ENCODE measurements around the gene SELENOK.

The SELENOK gene

DNA sequence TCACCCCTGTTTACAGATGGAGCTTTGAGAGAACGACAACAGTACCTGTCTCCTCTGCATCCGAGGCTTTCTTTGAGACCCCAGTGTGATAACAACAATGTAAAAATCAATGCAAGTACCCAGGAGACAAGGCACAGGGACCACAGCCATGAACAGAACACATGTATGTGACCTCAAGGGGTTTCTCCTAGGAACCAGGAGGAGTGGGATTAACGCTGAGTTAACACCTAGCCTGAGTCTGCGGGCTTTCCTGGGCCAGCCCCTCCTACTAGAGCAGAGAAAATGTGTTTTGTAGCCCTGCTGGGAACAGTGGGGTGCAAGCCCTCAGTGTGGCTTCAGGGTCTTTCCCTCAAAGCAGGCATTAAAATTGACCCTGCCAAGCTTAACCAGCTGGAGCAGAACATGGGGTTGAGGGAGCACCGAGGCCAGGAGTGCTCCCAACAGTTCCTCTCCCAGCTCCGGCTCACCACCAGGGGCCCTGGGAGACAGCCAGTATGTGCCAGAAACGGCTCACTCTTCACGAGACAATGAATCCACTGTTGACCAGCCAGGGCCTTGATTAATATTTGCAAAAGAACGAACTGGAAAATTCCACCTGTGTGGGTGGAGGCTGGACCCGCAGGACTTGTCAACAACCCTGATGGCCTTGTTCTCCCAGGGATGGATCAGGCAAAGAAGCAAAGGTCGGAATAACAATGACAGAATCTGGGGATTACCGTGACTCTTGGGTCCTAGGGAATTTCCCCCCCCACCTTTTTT is 49.0 kb downstream of the SELENOK start:
- DNase-seq (ENCODE audit: low spot score), result no peak

DNA sequence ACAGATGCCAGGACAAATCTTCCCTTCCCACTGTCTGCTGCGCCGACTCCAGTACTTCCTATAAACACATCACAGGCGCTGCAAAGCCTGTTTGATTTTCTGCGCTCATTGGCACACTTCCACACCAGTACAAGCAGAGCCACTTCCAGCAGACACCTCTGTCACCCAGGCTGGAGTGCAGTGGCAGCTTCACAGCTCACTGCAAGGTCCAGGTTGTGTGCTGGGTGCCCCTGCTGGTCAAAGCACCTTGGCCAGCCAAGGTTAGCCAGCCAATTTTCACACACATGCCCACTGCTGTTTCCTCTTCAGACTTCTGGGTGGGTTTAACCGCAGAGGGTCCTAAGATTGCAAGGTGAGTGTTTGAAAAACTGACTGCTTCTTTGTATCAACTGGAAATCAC is 50.4 kb downstream of the SELENOK start:
- no peak for DNase-seq (ENCODE audit: low spot score)

DNA sequence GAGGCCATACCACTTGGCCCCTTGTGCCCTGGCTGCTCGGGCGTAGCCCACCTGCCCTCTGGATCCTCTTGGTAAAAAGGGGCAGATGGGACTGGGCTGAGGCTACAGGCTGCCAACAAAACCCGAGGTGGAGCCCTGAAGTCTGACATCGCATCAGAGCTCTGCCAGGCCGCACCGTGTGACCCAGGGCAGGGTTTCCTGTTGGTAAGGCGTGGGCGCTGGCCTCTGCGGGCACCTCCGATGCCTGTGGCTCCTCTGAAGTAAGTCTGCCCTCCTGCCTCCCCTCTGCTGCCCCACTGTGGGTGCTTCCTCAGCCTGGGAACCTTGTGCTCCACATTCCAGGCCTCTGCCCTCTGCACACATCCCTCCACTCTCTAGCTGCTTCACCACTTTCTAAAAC is 54.3 kb downstream of the SELENOK start:
- no peak for DNase-seq (ENCODE audit: low spot score)

DNA sequence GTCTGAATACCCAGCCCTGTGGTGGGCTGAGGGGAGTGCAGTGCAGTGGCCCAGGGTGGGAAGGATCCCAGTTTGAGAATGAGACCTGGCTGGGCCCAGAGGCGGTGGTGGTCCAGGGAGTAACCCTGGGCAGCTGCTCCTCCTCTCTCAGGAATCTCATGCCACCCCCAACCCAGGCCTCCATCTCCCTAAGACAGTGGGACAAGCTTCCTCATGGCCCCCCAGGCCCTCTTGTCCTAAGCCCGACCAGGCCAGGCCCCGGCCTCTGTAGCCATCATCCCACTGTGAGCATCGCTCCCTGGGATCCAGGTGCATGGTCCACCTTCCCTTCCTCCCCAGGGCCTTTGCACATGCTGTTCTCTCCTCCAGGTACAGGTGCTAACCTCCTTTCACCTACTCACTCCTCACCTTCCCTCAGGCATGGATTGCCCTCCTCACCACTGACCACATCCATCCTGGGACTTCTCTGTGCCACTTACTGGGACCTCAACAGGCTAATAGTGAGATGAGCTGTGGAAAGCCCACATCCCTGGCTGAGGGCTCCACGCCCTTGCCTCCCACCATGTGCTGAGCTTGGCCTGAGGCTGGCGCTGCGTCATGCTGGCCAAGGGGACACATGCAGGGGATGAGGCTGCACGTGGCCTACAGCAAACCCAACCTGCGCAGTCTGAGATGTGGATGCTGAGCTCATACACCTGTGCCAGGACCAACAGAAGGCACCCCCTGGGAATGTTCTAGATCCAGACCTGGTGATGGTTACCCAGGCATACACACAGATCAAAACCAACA is 55.4 kb downstream of the SELENOK start:
- DNase-seq (ENCODE audit: low spot score), result no peak

DNA sequence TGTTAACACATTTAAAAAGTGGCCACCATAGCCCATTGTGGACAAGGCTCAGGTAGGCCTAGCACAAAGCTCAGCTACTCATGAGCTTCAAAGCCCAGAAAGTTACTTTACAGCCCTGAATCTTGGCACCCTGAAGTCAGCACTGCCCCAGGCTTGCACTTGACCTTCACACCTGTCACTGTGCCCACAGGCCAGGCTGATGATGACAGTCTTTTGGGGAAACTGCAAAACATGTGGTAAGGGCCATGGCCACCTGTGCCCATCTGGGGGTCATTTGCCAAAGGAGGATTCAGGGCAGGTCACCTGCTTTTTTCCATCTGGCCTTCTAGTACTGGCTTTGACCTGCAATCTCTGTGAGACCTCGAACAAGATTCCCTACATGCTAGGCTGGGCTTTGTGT is 56.4 kb downstream of the SELENOK start:
- DNase-seq (ENCODE audit: low spot score), result no peak

DNA sequence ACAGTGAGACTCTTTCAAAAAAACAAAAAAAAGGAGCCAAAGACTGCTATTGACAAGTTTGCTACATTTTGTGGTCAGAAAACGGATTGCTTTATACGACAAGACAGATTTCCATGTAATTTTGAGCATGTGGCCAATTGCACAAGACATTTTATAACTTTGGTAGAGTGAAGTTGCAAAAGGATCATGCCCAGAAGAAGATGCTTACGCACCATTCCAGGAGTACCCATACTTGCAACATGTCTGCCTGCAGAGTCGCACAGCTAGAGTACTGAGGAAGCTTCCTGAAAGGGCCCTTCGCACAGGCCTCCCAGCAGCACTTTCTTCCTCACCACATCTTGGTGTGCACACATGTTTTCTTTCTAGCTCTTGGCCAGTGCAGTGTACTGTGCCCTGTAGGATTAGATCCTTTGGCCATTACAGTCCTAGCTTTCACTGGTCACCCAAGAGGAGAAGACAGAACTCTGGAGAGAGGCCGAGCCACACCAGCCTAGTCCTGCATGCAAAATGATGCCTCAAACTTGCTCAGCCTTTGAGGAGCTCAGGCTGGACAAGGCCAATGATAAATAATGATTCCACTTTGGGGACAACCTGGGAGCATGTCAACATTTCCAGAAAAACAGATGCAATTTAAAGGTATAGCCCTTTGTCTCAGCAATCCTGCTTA is 57.1 kb downstream of the SELENOK start:
- no peak for DNase-seq (ENCODE audit: low spot score)

Data from AG08395 (cell line).